HUES48 (cell line): ENCODE data around the gene CHD5.

Source experiments
- H3K27ac ChIP-seq: one replicate; pipeline ENCODE4 v1.7.0; 2013; ENCODE audit warnings: low read depth, low read length, inconsistent platforms
- H3K27me3 ChIP-seq: 2 replicates; pipeline ENCODE4 v1.6.1; 2013; ENCODE audit warnings: mild to moderate bottlenecking, low read length; ENCODE audit not compliant: control insufficient read depth, insufficient read depth
- H3K36me3 ChIP-seq: 2 replicates; pipeline ENCODE4 v1.6.1; 2013; ENCODE audit warnings: low read length; ENCODE audit not compliant: control insufficient read depth, insufficient read depth
- H3K4me1 ChIP-seq: 2 replicates; pipeline ENCODE4 v1.6.1; 2013; ENCODE audit warnings: mild to moderate bottlenecking, low read length; ENCODE audit not compliant: control insufficient read depth, insufficient read depth
- H3K4me3 ChIP-seq: 2 replicates; pipeline ENCODE4 v1.5.1; 2013; ENCODE audit warnings: mild to moderate bottlenecking, low read depth, low read length
- H3K9ac ChIP-seq: 2 replicates; pipeline ENCODE4 v1.6.1; 2013; ENCODE audit warnings: mild to moderate bottlenecking, low read depth, low read length, moderate library complexity
- H3K9me3 ChIP-seq: 2 replicates; pipeline ENCODE4 v1.6.1; 2013; ENCODE audit warnings: low read length; ENCODE audit not compliant: control insufficient read depth, insufficient read depth

Gene CHD5

DNA sequence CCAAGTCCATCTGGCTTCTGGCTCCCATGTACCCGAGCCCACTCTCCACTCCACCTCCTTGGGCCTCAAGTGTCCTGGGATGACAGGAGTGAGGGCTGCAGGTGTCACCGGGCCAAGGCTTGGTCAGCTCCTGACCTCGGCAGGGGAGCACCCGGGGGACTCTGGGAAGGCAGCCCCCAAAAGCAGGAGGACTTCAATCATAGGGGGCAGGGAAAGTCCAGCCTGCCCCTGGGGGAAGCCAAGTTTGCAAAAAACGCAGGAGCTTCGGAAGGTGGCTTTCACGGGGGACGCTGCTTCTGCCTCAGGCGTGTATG lies 77.6 kb downstream of the CHD5 start:
- Histone ChIP-seq H3K9me3 (no peaks in the 10 kb centered on the region), H3K27ac (no peak overlapping the region), H3K9ac (no peak overlapping the region), H3K27me3 (no peaks in the 10 kb centered on the region), H3K36me3 (no peaks in the 10 kb centered on the region), H3K4me1 (no peaks in the 10 kb centered on the region), H3K4me3 (no peak overlapping the region)

DNA sequence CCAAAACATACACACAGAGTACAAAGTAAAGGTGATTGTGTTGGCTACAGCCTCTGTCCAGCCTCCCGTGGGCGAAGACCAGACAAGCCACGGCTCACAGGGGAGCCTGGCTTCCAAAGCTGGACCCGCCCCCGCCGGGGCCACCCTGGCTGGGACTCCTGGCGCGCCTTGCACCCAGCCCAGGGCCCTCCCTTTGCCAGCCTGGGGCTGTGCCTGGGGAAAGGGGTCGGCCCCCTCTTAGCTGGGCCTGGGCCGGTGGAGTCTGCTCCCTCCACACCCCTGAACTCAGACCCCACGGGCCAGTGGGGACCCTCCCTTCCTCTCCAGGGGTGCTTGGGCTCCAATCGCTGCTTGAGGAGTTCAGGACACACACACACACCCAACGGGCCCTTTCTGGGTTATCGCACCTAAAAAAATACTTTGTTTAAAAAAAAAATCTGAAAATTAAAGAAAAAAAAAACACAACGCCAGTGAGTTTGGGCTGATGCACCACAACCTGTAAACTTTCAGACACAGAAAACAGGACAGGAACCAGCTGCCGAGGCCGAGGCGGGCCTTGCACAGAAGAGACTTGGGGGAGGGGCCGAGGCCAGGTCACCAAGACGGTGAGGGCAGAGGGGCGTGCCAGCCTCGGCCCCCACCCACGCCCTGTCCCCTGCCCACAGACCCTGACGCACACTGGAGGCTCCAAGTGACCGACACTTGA lies 78.1 kb downstream of the CHD5 start:
- Histone ChIP-seq H3K4me3 (no peak overlapping the region), H3K9ac (no peak overlapping the region), H3K36me3 (no peaks in the 10 kb centered on the region), H3K27ac (no peak overlapping the region), H3K9me3 (no peaks in the 10 kb centered on the region), H3K4me1 (no peaks in the 10 kb centered on the region), H3K27me3 (no peaks in the 10 kb centered on the region)

DNA sequence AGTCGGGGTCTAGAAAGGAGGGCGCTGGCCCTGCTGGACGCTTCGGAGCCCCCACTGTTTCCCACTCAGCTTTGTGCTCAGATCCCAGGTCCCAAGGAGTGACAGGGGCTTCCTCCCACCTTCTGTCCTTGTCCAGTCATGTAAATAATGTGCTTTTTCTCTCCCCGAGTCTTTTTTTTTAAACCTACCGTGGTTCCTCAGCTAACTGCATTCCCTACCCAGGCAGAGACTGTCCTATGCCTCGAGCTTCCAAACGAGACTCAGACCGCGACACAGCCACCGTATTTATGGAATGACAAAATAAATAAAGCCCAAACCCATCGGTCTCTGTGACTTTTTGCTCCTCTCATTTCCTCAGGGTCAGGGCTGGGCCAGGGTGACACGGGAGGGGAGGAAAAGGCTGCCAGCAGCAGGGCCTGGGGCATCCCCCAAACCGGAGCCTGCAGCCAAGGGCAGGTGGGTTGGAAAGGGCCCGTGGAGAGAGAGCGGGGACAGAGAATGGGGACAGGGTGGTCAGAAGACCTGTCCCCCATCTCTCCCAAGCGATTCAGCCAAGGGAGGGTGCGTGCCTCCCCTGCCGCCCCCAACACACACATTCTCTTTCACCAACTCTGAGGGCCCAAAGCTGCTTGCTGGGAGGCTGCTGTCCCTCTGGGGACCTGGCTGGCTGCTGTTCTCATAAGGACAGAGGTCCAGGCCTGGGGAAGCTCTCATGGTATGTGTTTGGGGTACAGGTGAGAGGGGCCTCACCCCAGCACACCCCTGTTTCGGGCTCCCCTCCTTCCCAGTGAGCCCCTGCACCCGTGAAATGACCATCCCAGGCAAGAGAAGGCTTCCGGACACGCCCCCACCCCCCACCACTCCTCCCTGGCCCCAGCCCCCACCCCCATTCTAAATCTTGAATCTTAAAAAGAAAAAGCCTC lies 79.0 kb downstream of the CHD5 start:
- Histone ChIP-seq H3K36me3 (no peaks in the 10 kb centered on the region), H3K27me3 (no peaks in the 10 kb centered on the region), H3K4me3 (no peak overlapping the region), H3K9ac (no peak overlapping the region), H3K27ac (no peak overlapping the region), H3K9me3 (no peaks in the 10 kb centered on the region), H3K4me1 (no peaks in the 10 kb centered on the region)

DNA sequence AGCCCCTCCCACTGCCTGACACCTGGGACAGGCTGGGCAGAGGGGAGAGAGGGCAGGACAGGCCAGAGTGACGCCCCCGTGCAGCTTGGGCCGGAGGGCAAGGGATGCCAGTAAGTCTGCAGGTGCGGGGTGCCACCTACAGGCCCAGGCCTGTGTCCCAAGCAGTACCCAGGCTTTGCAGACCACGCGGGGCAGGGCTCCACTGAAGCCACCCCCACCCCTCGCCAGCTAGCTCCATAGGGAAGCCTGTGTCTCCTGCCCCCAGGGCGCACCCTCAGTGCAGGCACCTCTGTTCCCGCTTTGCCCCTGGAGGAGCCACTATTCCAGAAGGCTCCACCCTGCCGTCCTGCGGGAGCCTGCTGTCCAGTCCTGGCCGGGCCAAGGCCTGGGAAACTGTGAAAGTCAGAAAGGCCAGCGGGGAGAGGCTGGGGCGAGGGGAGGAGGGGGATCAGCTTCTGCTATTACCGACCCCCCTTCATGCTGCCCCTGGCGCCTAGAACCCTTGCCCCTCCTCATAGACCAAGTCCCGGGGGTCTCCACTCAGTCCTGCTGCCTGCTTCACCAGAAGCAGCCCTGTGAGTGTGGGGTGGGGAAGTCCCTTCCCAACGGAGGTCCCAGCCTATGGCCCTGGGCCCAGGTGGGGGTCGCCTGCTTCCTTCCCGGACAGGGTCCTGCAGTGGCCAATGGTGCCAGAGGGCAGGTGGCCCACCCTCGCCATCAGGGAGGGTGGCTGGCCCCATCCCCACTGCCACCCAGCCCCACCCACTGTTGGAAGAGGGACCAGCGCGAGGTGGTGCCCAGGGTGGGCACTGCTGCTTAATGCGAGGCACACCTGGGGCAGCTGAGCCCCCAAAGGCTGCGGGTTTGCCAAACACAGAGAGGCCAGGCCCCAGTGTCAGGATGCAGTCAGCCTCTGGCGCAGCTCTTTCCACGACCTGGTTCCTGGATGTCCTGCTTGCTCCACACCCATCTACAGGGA lies 80.0 kb downstream of the CHD5 start:
- Histone ChIP-seq H3K4me3 (no peak overlapping the region), H3K9me3 (no peaks in the 10 kb centered on the region), H3K27me3 (no peaks in the 10 kb centered on the region), H3K4me1 (no peaks in the 10 kb centered on the region), H3K27ac (no peak overlapping the region), H3K9ac (no peak overlapping the region), H3K36me3 (no peaks in the 10 kb centered on the region)

DNA sequence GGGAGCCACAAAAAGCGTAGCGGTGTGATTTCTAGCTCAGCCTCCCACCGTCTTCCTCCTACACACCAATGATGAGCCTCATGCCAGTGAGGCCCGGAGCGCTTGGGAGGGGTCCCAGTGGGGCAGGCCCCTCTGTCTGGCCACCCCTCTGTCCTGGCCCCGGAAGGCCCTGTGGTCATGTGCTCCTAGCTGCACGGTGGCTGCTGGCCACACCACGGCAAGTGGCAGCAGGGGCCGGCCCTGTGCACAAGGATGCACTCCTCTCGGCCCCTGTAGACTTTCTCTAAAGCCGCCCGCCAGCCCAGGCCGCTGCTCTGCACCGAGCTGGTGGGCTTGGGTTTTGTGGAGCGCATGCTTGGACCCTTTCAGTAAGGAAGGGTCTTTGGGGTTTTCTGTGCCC lies 80.8 kb downstream of the CHD5 start:
- H3K4me3 ChIP-seq = no peak overlapping the region
- H3K9ac ChIP-seq = no peak overlapping the region
- H3K36me3 ChIP-seq = no peaks in the 10 kb centered on the region
- no peaks in the 10 kb centered on the region for H3K27me3 ChIP-seq
- no peak overlapping the region for H3K27ac ChIP-seq
- no peaks in the 10 kb centered on the region for H3K4me1 ChIP-seq
- H3K9me3 ChIP-seq = no peaks in the 10 kb centered on the region

DNA sequence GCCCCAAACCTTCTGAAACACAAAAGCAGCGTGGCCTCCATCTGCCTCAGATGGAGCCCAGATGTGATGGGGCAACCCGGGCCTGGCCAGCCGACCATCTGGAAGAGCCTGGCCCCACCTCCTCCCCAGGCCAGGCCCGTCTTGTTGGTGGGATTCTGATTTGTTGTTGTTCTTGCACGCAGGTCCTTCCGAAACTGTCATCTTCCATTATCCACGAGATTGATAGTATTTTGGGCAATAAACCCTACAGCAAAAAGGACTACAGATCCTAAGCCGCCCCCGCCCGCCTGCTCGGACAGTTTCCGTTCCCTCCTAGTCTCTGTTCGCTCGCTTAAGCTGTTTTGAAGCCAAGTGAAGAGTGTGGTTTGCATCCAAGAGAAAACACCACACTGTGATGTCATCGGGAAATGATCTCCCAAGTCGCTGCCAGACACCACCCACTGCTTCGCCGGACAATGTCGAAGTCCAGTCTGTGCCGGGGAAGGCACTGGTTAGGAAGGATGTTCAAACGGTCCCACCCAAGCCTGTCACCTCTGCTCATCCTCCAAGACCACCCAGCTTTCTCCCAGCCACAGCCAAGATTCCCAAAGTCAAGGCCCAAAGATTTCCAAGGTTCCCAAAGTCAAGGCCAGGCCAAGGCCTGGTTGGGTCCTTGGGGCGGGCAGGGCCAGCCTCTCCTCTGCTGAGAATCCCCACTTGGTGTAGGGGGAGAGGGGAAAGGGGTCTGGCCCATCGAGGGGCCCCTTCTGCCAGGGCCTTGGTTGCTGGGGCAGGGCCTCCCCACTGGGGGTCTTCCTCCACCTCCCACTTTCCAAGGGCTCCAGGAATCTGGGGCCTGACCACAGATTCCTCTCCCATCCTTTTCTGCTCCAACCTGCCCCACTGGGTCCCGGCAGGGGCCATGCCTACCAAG lies 81.6 kb downstream of the CHD5 start:
- Histone ChIP-seq H3K4me3 (no peak overlapping the region), H3K4me1 (no peaks in the 10 kb centered on the region), H3K9ac (no peak overlapping the region), H3K36me3 (no peaks in the 10 kb centered on the region), H3K27ac (no peak overlapping the region), H3K9me3 (no peaks in the 10 kb centered on the region), H3K27me3 (no peaks in the 10 kb centered on the region)

DNA sequence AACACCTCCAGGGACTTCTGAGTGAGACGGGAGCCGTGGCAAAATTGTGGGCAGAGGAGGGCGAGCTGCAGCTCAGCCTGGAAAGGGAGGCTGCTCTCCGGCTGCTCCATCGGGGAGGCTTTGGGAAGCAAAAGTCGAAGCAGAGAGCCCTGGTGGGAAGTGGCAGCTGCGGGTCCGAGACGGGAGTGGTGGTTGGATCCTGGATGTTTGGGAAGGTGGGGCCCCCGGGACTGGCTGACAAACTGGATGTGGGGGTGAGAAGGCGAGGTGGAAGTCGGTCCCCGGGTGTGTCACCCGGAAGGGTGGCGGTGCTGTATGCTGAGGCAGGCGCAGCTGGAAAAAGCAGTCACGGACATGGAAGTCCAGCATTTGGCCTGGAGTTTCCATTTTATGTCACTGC lies 82.3 kb downstream of the CHD5 start:
- H3K27ac ChIP-seq = no peak overlapping the region
- H3K36me3 ChIP-seq = no peaks in the 10 kb centered on the region
- H3K9me3 ChIP-seq = no peaks in the 10 kb centered on the region
- H3K4me3 ChIP-seq = no peak overlapping the region
- H3K4me1 ChIP-seq = no peaks in the 10 kb centered on the region
- H3K9ac ChIP-seq = no peak overlapping the region
- no peaks in the 10 kb centered on the region for H3K27me3 ChIP-seq

DNA sequence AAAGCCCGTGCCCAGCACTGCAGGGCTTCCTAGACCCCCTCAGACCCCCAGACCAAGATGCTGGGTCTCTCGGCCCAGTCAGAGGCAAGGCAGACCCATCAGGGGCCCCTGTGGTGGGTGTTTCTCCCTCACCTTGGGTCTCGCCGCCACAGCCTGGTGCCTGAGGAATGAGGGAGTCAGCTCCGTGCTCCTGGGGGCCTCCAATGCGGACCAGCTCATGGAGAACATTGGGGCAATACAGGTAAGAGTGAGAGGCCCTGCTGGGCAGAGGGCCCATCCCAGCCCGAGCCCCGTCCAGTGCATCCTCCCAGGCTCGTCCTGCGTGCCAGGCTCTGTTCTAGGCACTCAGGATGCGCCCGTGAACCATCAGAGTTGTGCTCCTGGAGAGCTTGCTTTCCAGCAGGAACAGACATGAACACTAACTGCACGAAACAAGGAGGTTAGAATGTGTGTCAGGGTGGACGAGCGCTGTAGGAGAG lies 83.0 kb downstream of the CHD5 start:
- Histone ChIP-seq H3K4me3 (no peak overlapping the region), H3K27ac (no peak overlapping the region), H3K4me1 (no peaks in the 10 kb centered on the region), H3K36me3 (no peaks in the 10 kb centered on the region), H3K27me3 (no peaks in the 10 kb centered on the region), H3K9ac (no peak overlapping the region), H3K9me3 (no peaks in the 10 kb centered on the region)

DNA sequence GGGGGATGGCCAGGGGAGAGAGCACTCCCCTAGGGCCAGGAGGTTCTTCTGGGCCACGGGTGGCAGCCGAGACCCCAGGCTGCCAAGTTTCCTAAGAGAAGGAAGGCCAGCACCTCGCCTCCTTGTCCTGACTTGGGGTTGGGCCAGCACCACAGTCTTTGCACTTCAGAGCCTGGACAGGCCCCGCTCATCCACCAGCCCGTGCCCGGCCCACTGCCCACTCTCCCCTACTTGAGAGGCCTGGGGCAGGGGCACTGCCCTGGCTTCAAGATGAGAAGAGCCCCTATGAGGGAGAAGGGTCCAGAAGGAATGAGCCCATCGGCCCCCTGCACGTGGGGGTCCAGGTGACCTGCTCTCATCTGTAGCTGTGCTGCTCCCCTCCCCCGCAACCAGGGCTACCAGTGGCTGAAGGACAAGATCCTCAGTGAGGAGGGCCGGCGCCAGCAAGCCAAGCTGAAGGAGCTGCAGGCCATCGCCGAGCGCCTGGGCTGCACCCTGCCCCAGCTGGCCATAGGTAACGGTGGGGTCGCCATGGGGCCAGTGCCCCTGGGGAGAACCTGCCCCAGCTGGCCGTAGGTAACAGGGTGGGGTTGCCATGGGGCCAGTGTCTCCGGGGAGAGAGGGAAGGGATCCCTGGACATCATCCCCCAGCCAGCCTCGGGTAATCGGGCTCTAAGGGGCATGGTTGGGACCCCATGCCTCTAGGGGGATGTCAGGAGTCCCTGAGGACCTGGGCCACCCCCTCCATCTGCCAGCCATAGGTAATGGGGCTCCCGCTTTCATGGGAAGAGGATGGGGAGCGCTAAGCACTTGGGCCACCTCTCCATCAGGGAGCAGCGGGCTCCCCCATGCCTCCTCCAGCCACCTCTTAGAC lies 83.6 kb downstream of the CHD5 start:
- Histone ChIP-seq H3K27me3 (no peaks in the 10 kb centered on the region), H3K4me1 (no peaks in the 10 kb centered on the region), H3K9ac (no peak overlapping the region), H3K27ac (no peak overlapping the region), H3K36me3 (no peaks in the 10 kb centered on the region), H3K9me3 (no peaks in the 10 kb centered on the region), H3K4me3 (no peak overlapping the region)
